MG63 (cell line): Measurements from ENCODE around the gene MYH1. TPM values are rescaled to one million over a fixed set of nuclear protein-coding genes. Genes with fewer than 3 reads are reported as not detected.

Source experiments
- DNase-seq: peaks from one replicate; pipeline ENCODE4 v3.0.0-alpha.2; 2020
- H3K27me3 ChIP-seq: fragments of 250-450 bp; sonication (Bioruptor Pico); 2 replicates; pipeline ENCODE4 v1.5.1; 2020; ENCODE audit warnings: mild to moderate bottlenecking, moderate library complexity
- H3K36me3 ChIP-seq: fragments of 250-450 bp; sonication (Bioruptor Pico); 2 replicates; pipeline ENCODE4 v1.5.1; 2020; ENCODE audit warnings: mild to moderate bottlenecking, moderate library complexity
- H3K4me3 ChIP-seq: fragments of 250-450 bp; sonication (Bioruptor Pico); 2 replicates; pipeline ENCODE4 v1.5.1; 2020; ENCODE audit warnings: mild to moderate bottlenecking, moderate library complexity
- H3K9me3 ChIP-seq: fragments of 250-450 bp; sonication (Bioruptor Pico); 2 replicates; pipeline ENCODE4 v1.5.1; 2020; ENCODE audit warnings: mild to moderate bottlenecking, moderate library complexity
- total RNA-seq: library from RNA; depleted of rRNA; stranded (reverse); fragments of >200 nt; shearing (Covaris generic); gene quantifications from 2 replicates; pipeline ENCODE4 v1.2.3, GENCODE V29; 2014; ENCODE audit warnings: low replicate concordance

The MYH1 gene
- total RNA-seq, 1 experiment from 2014 or later: not detected

GRCh38 chr17:10513299-10514067, 4.9 kb downstream of the MYH1 start:
- no peaks in the 10 kb centered on the region for H3K9me3 ChIP-seq
- H3K36me3 ChIP-seq: no peaks in the 10 kb centered on the region
- H3K4me3 ChIP-seq: no peak overlapping the region
- no peaks in the 10 kb centered on the region for H3K27me3 ChIP-seq
- DNase-seq: peak; percentile 88

DNA sequence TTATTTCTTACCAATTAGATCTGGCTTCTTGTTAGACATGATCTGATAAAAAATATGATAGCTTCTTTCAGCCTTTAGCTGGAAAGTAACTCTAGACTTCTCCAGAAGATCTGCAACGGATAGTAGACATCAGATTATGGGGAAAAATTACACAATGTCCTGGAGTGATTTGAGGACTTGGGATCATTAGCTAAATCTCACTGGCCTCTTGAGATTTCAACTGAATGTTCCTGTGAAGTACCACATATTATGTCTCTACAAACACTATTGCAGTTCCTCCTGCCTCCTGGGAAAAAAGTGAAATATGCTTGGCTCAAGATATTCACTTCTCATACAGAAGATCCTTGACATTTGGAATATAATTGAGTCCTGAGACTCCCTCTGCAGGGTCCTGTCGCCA, 5.5 kb downstream of the MYH1 start:
- Histone ChIP-seq H3K4me3 (no peak overlapping the region), H3K9me3 (no peaks in the 10 kb centered on the region), H3K36me3 (no peaks in the 10 kb centered on the region), H3K27me3 (no peaks in the 10 kb centered on the region)
- DNase-seq: no peak

GRCh38 chr17:10499950-10500349, 18.4 kb downstream of the MYH1 start:
- DNase-seq: no peak
- no peaks in the 10 kb centered on the region for H3K36me3 ChIP-seq
- peaks cover 5% of the 10 kb centered on the region; the same call in 1 of the 2 replicates for H3K27me3 ChIP-seq

DNA sequence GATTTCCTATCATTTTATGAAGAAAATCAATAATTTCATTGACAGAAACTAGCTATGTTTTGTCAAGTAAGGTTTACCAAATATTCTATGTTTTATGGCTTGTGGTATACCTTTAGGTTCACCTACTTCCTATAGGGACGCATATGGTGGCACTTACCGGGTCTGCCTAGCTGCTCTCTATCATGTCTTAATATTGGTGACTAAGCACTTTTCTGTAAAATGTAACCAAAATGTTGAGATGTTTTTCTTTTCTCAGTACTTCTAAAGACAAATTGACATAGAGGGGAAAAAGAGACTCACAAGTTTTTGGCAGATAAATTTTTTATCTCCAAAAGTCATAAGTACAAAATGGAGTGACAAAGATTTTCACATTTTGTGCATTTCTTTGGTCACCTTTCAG, 26.3 kb downstream of the MYH1 start:
- Histone ChIP-seq H3K36me3 (no peaks in the 10 kb centered on the region), H3K4me3 (no peak overlapping the region), H3K27me3 (no peaks in the 10 kb centered on the region), H3K9me3 (peaks cover 21% of the 10 kb centered on the region)
- no peak for DNase-seq

More at GRCh38 chr17:10499950-10500349, 18.4 kb downstream of the MYH1 start:
- Histone ChIP-seq H3K9me3 (no peaks in the 10 kb centered on the region), H3K4me3 (no peak overlapping the region)

DNA sequence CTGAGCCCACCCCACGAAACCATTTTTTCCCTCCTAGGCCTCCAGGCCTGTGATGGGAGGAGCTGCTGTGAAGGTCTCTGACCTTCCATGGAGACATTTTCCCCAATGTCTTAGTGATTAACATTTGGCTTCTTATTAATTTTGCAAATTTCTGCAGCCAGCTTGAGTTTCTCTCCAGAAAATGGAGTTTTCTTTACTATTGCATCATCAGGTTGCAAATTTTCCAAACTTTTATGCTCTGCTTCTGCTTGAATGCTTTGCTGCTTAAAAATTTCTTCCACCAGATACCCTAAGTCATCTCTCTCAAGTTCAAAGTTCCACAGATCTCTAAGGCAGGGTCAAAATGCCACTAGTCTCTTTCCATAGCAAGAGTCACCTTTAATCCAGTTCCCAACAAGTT, 36.1 kb downstream of the MYH1 start:
- Histone ChIP-seq H3K9me3 (peaks cover 7% of the 10 kb centered on the region), H3K4me3 (no peak overlapping the region), H3K36me3 (no peaks in the 10 kb centered on the region), H3K27me3 (no peaks in the 10 kb centered on the region)
- no peak for DNase-seq

GRCh38 chr17:10477701-10478100, 40.6 kb downstream of the MYH1 start:
- Histone ChIP-seq H3K36me3 (no peaks in the 10 kb centered on the region), H3K9me3 (peaks cover 1% of the 10 kb centered on the region), H3K4me3 (no peak overlapping the region), H3K27me3 (no peaks in the 10 kb centered on the region)
- no peak for DNase-seq

- Histone ChIP-seq H3K4me3 (no peak overlapping the region), H3K9me3 (no peaks in the 10 kb centered on the region; the same call in 1 of the 2 replicates), H3K27me3 (no peaks in the 10 kb centered on the region), H3K36me3 (no peaks in the 10 kb centered on the region)
- no peak for DNase-seq
Observed at GRCh38 chr17:10474536-10474935, 43.8 kb downstream of the MYH1 start.

DNA sequence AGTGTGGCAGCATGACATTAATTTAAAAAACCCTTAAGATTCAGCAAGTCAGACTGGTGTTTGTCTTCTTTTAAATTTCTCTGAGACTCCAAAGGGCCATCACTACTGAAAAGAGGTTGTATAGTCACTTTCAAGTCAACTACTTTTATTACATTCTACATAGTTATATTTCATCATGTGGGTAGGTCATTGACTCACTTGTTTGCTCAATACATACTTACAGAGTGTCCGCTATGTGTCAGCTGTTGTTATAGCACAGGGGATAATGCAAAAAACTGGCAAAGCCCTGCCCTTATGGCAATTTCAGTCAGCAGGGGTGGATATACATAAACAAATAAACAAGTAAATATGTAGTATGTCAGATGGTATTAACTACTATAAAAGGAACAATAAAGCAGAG, 46.5 kb downstream of the MYH1 start:
- Histone ChIP-seq H3K9me3 (no peaks in the 10 kb centered on the region; the same call in 1 of the 2 replicates), H3K36me3 (no peaks in the 10 kb centered on the region), H3K4me3 (no peak overlapping the region), H3K27me3 (no peaks in the 10 kb centered on the region)
- DNase-seq: no peak

GRCh38 chr17:10469459-10469858, 48.9 kb downstream of the MYH1 start, which contains the start of gene MYH4:
MYH4 (minus strand) TSS chr17:10469559; CDS start chr17:10466745, 2,814 bp downstream.
- DNase-seq: no peak
- Histone ChIP-seq H3K9me3 (no peaks in the 10 kb centered on the region), H3K4me3 (no peak within 1 kb of the TSS), H3K27me3 (no peaks in the 10 kb centered on the region), H3K36me3 (no peaks in the 10 kb centered on the region)

DNA sequence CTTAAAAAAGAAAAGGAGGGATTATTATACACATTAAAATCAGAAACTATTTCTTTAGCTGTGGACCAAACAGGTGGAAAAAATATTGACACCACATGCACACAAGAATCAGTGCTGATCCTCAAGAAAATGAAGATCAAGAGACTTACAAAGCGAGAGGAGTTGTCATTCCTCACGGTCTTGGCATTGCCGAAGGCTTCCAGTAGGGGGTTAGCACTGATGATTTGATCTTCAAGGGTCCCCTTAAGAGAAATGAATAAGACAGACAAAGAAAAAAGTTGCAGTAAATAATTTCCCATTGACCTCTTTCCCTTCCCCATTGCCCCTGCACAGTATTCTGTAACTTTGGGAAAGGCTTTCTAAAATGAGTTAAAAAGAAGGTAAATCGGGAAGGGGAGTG, 54.9 kb downstream of the MYH1 start:
- H3K27me3 ChIP-seq: peaks cover 3% of the 10 kb centered on the region; the same call in 1 of the 2 replicates
- no peak for DNase-seq
- no peaks in the 10 kb centered on the region for H3K9me3 ChIP-seq
- no peaks in the 10 kb centered on the region for H3K36me3 ChIP-seq
- H3K4me3 ChIP-seq: no peak overlapping the region

DNA sequence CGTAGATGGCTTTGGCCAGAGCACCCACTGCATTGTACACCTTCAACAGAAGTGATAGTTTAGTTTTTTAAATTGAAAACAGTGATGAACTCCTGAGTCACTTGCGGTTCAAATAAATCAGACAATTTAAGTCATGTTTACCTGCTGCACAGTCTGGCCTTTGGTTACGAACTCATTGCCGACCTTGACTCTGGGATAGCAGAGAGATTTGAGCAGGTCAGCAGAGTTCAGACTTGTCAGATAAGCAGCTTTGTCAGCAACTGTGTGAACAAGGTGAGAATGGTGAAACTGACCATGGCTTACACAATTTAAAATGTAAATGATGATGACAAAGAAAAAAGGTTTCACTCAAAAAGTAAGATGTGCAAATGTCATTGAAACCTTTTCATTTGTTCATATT, 58.3 kb downstream of the MYH1 start:
- Histone ChIP-seq H3K4me3 (no peak overlapping the region), H3K27me3 (peaks cover 3% of the 10 kb centered on the region; the same call in 1 of the 2 replicates), H3K36me3 (no peaks in the 10 kb centered on the region), H3K9me3 (no peaks in the 10 kb centered on the region)
- no peak for DNase-seq

DNA sequence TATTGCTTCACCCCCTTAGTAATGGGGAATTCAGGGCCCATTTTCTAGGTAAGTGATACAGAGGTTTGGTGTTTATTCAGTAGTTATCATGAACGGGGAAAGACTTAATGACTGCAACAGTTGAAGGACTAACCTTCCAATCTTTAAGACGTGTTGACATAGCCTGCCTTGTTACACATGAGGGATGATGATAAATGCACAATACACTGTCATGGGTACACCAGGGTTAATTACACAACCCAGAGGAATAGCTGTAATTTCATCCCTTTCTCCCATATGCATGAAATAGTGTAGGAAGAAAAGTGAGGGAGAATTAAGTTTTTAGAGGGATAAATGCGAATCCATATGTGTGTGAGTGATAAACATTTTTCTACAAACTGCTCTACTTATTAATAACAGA, 59.6 kb downstream of the MYH1 start:
- Histone ChIP-seq H3K27me3 (peaks cover 3% of the 10 kb centered on the region; the same call in 1 of the 2 replicates), H3K4me3 (no peak overlapping the region), H3K9me3 (no peaks in the 10 kb centered on the region), H3K36me3 (no peaks in the 10 kb centered on the region)
- no peak for DNase-seq

GRCh38 chr17:10457952-10458351, 60.4 kb downstream of the MYH1 start:
- Histone ChIP-seq H3K36me3 (no peaks in the 10 kb centered on the region), H3K9me3 (no peaks in the 10 kb centered on the region), H3K27me3 (peaks cover 3% of the 10 kb centered on the region; the same call in 1 of the 2 replicates), H3K4me3 (no peak overlapping the region)
- no peak for DNase-seq

GRCh38 chr17:10447026-10447931, 71.1 kb downstream of the MYH1 start:
- DNase-seq: no peak
- Histone ChIP-seq H3K36me3 (no peaks in the 10 kb centered on the region), H3K27me3 (no peaks in the 10 kb centered on the region), H3K4me3 (no peak overlapping the region), H3K9me3 (no peaks in the 10 kb centered on the region)
